Endothelial cell of umbilical vein (primary cell): ENCODE measurements around the gene DTD1.

Experiments used
- CTCF ChIP-seq, 2 donors: IDR thresholded peaks; 1 replicate in 1 of 2; 2 replicates in 1 of 2; pipeline ENCODE4 v1.5.1; 2011; ENCODE audit warnings: low read length in 2 of 2, mild to moderate bottlenecking in 2 of 2, moderate library complexity in 2 of 2, control low read depth in 1 of 2, inconsistent platforms in 1 of 2, low read depth in 1 of 2; ENCODE audit not compliant: insufficient read depth in 1 of 2; ENCODE audit errors: extremely low read depth in 1 of 2
- POLR2A ChIP-seq: IDR thresholded peaks from 2 replicates; pipeline ENCODE4 v1.6.1; 2012; ENCODE audit warnings: low read depth, mild to moderate bottlenecking, control low read depth, low read length

GRCh38 chr20:18767676-18768075, 179.8 kb downstream of the DTD1 start:
- TF ChIP-seq CTCF (IDR thresholded peaks at IDR 0.05; ENCODE audit: extremely low read depth in 1 of 2, insufficient read depth in 1 of 2, low read depth in 1 of 2, low read length in 2 of 2), result no peak
- TF ChIP-seq POLR2A, result no peak
